NCI-H1694 (cell line): Measurements from ENCODE around the gene LDLRAP1.

Source experiments
- DNase-seq: peaks from one replicate; lab custom pipeline; 2025; lab: John Stamatoyannopoulos, UW

LDLRAP1 gene

GRCh38 chr1:25562928-25563283 lies 19.5 kb downstream of the LDLRAP1 start:
- DNase-seq, result no peak

GRCh38 chr1:25563330-25564215 lies 20.2 kb downstream of the LDLRAP1 start:
- no peak for DNase-seq

DNA sequence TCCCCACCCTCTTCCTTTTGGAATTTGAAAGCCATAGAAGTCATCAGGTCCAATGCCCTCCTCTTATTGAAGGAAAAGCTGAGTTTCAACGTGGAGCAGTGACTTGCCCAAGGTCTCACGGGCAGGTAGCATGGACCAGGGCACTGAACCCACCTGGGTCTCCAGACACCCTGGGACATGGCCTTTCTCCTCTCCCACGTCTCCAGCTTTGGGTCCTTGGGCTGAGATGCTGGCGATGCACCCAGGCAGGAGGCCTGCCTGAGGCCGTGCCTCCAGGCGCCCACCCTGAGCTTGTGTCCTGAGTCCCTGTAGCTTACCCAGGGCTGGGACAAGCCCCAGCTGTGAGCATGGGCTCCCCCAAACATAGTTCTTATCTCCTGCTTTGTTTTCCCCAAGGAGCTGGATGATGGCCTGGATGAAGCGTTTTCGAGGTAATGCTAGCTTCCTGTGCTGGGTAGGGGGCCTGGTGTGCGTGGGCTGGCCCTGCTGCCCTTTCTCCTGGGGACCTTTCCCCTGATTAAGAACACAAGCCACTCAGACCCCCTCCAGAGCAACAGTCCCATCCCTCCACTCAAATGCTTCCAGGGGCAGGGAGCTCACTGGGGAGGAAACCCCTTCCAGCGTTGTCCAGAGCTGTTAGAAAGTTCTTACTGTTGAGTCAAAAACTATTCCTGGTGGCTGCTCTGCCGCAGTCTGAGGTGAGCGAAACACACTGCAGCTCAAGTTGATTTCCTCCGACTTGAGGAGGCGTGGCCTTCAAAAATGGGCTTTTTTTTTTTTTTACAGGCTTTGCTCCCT lies 21.6 kb downstream of the LDLRAP1 start:
- DNase-seq, result no peak

DNA sequence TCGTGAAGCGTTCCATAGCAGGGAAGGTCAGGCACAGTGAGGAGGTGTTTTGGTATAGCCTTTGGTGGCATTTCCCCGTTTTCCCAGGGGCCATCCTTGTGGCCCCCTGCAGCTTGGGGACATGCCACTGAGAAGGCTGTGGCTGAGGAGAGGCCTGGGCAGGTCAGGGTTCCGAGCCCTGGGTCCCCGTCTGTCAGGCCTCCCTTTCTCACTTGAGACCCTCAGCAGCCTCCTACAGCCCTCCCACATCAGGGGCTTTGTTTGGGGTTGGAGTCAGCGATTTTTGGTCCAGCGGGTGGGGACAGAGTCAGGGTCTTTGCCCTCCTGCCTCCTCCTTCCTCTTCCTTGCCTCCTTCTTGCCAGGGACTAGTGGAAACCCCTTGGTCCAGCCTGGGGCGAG lies 22.2 kb downstream of the LDLRAP1 start:
- no peak for DNase-seq

DNA sequence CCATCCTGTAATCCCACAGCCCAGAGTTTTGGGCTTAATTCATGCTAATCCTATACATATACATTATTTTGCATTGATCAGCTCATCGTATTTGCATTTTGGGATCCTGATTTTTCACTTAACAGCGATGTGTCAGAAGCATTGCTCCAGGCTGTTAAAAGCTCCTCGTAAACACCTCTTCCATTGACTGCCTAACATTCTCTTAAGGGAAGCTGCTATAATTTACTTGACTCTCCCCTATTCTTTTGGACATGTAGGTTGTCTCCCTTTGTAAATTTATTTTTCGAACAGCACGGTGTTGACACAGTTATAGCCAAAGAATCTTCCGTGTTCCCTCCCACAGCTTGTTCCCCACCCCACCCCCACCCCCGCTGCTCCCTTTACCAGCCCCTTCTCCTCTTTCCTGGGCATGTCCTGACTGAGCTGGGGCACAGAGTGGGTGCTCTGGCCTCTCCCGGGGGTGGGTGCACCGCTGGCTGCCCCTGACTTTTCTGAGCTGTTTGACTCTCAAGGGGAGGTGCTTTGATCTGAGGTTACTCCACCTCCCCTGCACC lies 22.8 kb downstream of the LDLRAP1 start:
- DNase-seq, result no peak

- DNase-seq, result no peak
These were observed 23.4 kb downstream of the LDLRAP1 start for GRCh38 chr1:25566730-25567341.

DNA sequence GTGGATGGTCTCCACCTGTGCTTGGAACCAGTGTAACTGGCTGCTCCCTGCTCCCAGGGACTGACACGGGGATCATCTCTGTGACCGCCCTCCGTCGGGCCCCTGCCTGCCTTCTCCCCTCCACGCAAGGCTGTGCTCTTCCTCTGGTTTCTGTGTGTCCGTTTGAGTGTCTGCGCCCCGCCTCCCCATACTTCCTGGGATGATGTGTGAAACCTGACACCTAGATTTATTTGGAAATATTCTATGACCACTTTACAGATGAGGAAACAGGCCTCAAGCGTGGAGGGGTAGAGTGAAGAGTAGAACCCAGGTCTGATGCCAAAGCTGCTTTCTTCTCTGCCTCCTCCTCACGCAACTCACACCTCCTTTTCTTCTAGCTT lies 24.3 kb downstream of the LDLRAP1 start:
- DNase-seq, result no peak

DNA sequence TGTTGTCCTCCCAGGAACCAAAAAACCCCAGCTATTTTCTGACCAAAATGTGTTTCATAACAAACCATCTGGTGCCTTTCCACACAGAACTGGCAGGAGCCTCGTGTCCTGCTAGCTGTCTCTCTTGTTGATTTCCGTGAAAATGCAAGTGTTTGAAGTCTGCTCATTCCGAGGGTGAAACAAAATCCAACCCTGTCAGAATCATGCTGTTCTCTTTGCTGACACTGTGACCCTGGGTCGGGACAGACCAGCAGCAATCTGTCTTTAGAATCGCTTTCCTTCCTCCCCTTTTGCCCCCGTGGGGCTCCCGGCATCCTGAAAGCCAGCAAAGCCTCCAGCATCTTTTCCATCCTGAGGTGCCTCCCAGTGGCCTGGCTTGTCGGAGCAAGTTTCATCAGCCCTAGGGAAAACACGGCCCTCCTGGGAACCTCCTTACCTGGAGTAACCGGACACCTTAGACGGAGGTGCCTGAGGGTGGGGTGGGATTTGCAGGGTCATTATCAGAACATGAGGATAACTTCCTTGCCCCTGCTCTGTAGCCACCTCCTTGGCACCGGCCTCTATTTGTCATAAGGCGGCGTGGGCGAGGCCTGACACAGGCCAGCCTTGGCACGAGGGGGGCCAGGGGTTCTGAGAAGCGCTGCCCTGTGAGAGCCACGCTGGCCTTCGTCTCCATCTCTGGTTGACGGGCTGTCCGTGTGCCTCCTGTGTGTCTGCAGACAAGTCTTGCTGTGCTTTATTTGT lies 24.9 kb downstream of the LDLRAP1 start:
- DNase-seq, result no peak

DNA sequence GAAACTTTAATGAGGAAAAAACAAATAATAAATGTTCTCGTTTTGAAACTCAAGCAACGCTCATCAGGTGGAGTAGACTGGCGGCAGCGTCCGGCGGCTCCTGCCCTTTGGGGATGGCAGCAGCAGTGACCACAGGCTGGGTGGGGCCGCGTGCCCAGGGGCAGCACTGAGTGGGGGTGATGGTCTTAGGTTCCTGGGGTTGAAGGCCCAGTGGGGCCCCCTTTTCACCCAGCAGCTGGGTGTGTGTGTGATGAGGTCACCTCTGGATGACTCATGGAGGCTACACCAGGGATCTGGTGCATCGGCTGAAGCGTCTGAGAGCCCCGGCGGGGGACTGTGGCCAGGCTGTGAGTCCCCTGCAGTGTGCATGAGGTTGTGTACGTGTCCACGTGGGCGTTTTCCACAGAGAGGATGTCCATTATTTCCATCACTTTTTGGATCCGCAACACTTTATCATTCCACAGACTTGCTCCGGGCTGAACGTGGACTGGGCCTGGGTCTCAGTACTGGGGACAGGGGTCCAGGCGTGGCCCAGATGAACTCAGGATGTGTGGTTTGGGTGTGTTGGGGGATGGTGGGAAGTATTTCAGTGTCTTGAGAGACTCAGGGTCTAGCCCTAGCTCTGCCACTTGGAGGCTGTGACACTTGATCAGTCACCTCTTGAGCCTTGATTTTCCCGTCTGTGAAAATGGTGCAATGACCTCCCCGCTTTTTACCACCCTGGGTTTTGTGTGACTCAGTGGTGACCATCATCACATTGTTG lies 25.6 kb downstream of the LDLRAP1 start:
- no peak for DNase-seq

DNA sequence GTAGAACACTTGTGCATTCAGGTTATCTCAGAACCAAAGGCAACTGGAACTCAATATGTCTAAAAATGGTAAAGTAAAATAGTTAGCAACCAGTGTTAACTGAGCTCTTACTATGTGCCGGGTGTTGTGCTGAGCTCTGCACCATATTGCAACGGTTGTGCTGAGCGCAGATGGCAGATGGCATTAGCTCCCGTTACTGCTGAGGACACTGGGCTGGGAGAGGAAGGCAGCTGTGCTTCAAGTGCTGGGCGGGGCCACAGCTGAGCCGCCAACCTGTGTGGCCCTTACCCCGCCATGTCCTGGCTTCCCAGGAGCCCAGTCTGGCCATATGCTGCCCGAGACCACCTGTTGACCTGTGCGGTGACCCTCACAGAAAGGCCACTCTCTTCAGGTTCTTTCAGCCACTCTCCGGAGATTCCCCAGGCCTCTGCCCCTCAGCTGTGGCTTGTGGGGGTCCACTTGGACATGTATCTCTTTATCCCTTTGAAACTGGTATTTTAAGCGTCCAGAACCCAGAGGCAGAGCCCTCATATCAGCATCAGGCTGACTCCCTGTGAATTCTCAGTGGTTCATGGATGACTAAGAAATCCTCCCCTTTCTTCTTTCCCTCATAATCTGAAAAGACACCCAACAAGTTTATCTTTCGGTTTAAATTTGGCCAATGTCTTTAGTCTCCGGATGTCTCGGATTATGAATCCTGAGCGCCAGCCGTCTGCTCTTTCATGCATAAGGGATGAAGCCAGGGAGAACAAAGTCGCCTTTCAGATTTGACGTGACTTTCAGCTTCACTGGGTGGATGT lies 26.4 kb downstream of the LDLRAP1 start:
- DNase-seq, result peak; percentile 72

DNA sequence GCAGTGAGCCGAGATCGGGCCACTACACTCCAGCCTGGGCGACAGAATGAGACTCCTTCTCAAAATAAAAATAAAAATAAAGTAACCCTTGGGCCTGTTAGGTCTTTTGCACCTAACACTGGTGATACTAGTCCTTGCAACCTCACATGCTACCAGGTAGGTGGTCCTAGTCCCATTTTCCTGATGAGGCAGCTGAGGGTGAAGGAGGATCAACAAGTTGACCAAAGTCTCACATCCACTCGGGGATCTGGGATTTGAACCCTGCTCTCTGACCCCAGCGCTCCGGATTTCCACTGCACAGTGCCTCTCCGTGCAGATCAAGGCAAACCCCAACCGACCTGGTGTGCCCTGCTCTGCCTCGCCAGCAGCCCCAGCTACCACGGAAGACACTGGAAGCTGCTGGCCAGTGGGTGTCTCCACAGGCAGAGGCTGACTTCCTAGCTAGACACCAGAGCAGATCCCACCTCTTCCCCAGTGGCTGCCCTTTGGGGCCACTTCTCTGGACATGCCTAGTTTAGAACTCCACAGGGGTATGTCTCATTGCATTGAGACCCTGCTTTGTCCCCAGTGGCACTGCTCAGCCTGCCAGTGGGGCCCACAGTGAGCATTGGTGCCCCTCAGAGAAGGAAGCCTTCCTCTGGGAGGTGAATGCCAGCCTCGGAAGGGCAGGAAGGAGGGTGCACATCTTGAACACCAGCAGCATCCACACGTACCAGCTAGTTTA lies 27.6 kb downstream of the LDLRAP1 start:
- DNase-seq, result no peak

DNA sequence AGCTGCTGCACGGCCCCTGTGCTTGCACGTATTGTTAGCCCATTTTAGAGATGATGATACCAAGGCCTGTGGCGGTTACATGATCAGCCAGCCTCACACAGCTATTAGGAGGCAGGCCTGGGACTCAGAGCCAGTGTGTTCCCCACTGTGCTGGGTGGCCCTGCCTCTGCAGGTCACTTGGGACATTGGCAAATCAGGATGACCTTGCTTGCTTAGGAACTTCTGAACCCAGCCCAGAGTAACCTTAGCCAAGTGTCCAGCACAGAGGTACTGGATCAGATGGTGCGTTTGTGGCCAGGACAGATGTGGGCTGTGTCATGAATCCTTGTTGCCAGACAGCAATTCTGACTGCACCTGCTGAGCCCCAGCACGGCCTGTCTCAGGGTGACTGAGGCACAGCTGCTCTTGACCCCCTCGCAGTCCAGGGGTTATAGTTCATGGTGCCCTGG lies 28.1 kb downstream of the LDLRAP1 start:
- no peak for DNase-seq

DNA sequence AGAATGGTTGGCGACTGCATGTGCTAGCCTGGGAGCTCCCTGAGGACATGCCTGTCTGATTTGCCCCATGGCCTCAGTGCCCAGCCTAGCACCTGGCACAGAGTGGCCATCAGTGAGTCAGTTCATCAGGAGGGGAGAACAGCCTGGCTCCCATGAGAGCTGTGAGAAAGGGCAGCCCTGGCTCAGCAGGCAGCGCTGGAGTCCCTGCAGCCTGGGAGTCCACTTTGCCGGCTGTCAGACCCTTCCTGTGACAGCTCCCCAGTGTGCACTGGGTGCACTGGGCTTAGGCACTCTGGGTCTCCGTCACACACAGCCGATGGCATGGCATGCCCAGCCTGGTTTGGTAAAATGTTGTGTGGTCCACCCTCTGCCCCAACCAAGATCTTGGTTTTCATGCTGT lies 28.7 kb downstream of the LDLRAP1 start:
- no peak for DNase-seq

- peak; percentile 38 for DNase-seq
These were observed 29.5 kb downstream of the LDLRAP1 start for GRCh38 chr1:25572708-25573590.

DNA sequence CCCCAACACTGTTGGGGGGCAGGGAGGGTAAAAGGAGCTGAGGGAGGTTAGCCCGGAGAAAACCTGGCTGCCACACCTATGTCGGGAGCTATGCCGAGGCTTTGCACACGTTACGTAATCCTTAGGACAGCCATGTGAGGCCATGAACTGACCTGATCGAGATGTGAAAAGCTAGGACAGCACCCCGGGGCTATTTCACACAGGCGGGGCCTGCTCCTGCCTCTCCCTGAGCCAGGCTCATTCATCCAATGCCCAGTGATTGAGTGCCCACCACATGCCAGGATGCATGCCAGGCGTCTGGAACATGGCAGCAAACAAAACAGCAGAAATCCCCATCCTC lies 30.2 kb downstream of the LDLRAP1 start:
- DNase-seq, result no peak

GRCh38 chr1:25573961-25574360 lies 30.6 kb downstream of the LDLRAP1 start:
- no peak for DNase-seq

DNA sequence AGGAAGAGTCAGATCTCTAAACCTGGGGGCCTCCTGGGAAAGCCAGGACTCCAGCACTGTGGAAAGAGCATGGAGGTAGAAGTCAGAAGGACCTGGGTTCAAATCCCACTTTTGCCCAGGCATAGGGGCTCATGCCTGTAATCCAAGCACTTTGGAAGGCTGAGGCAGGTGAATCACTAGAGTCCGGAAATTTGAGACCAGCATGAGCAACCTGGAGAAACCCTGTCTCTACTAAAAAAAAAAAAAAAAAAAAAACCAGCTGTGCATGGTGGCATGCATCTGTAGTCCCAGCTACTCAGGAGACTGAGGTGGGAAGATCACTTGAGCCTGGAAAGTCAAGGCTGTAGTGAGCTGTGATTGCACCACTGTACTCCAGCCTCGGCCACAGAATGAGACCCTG lies 31.8 kb downstream of the LDLRAP1 start:
- no peak for DNase-seq

DNA sequence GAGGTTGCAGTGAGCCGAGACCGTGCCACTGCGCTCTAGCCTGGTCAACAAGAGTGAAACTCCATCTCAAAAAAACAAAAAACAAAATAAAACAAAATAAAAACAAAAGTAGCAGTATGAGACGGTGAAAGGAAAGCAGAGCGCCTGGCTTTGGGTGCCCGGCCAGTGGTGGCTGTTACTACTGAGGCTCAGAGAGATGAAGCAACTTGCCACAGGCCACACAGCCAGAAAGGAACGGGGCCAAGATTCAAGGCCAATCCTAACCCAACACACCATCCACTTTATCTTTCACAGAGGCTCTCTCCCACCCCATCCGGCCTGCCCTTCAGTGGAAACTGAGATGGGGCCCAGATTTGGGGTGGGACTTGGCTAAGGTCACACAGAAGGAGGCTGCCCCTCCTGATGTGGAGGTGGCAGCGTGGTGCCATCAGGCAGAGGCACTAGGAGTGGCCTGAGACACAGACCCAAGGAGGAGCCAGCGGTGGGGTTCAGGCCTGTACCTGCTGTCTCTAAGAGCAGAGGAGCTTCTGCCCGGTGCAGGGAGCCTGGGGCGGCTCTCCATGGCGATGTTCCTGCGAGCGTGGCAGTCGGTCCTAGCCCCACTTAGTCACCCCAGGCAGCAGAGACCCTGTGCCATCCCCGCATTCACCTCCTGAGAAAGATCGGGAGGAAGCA lies 33.2 kb downstream of the LDLRAP1 start:
- DNase-seq, result no peak
